NB4 (cell line): ENCODE data around the gene BCL2L12.

Source experiments
- MYC ChIP-seq: IDR thresholded peaks from 2 replicates; pipeline ENCODE4 v1.6.1; 2011; ENCODE audit warnings: low read depth, low read length
- TF ChIP-seq, protein P1 (sequence below): IDR thresholded peaks from one replicate; pipeline ENCODE4 v1.5.1; 2012; ENCODE audit warnings: low read depth, low read length

DNA sequence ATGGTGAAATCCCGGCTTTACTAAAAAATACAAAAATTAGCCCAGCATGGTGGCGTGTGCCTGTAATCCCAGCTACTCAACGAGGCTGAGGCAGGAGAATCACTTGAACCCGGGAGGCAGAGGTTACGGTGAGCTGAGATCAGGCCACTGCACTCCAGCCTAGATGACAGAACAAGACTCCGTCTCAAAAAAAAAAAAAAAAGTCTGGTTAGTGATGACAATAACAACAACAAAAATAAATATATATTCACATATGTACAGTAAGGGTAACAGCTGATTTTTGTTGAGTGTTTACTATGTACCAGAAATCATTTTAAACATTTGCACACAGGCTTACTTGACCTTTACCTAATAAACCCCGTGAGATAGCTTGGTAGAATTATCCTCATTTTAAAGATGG is 48.8 kb upstream of the BCL2L12 start:
- TF ChIP-seq, protein P1, sequence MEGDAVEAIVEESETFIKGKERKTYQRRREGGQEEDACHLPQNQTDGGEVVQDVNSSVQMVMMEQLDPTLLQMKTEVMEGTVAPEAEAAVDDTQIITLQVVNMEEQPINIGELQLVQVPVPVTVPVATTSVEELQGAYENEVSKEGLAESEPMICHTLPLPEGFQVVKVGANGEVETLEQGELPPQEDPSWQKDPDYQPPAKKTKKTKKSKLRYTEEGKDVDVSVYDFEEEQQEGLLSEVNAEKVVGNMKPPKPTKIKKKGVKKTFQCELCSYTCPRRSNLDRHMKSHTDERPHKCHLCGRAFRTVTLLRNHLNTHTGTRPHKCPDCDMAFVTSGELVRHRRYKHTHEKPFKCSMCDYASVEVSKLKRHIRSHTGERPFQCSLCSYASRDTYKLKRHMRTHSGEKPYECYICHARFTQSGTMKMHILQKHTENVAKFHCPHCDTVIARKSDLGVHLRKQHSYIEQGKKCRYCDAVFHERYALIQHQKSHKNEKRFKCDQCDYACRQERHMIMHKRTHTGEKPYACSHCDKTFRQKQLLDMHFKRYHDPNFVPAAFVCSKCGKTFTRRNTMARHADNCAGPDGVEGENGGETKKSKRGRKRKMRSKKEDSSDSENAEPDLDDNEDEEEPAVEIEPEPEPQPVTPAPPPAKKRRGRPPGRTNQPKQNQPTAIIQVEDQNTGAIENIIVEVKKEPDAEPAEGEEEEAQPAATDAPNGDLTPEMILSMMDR: no peak
- TF ChIP-seq MYC: no peak
